ENCODE results near the gene ACTR3.

ACTR3 gene

DNA sequence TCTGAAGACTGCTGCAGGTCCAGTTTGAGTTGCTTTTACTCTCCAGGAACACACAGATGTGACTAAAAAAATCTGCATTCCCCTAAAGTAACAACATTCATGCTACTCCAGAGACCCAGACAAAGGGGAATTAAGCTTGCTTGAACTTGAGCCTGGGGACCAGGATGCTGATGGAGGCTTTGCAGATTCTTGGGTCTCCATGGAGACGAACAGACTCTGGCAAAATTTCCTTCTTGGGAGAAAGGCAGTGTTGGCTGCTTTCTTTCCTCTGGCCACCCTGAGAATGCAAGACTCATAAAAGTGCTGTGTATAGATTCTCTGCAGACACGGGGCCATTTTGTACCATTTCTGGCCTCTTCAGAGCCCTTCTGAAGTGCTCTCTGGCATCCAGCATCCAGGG is 112.0 kb downstream of the ACTR3 start:
- ATAC-seq (no peak), DNase-seq (no peak)

- no peak for ATAC-seq
- no peak for DNase-seq
Observed at GRCh38 chr2:114005110-114005783, 115.4 kb downstream of the ACTR3 start.

- DNase-seq (no peak), ATAC-seq (no peak)
Observed at GRCh38 chr2:114006460-114006859, 116.6 kb downstream of the ACTR3 start.

DNA sequence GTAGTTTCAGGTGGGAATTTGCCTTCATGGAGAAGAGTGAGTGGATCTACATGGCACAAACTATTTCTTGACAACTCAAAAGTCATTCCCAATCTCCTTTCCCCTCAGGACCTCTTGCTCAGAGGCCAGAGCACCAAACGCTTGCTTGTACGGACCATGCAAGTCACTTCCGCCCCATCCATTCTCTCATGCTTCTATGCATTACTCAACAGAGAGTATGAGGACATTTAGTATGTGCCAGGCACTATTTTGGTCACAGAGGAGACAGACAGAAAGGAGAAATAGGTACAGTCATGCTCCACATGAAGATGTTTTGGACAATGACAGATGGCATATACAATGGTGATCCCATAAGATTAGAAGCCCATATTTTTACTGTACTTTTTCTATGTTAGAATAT is 117.5 kb downstream of the ACTR3 start:
- DNase-seq (no peak), ATAC-seq (no peak)

DNA sequence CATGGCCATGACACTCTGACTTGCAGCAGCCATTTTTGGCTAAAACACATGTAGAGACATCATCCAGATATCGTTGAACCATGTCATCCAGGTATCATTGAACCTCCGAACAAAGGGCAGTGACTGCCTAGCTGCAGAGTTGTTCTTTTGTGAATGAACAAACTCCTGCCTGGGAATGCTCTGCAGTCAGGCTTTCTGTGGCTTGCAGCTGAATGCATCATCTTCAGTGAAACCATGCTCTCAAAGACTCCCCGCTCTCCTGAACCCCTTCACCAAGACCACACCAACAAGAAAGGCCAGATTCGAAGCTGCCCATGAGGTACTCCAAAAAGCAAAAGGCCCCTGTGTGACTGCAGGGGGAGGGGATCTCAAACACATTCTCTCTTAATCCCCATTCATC is 118.8 kb downstream of the ACTR3 start:
- DNase-seq (no peak), ATAC-seq (no peak)

GRCh38 chr2:114009205-114009944 is 119.5 kb downstream of the ACTR3 start:
- DNase-seq (no peak), ATAC-seq (no peak)

DNA sequence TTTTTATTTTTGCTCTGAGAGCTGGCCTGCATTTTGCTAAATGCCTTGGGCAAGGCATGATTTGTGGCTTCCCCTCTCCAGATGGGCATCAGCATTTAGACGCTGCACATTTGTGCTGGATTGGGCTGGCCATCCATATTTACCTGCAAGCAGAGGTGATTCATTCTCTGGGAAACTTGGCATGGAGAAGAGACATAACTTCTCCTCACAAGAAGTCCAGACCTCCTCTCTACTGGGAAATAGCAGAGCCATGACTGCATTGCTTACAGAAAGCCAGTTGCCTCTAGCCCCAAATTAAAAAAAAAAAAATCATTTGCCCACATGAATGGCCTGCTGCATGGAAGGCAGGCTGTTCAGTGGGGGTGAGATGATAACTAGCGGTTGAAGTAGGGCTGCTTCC is 120.1 kb downstream of the ACTR3 start:
- no peak for ATAC-seq
- DNase-seq, result no peak

GRCh38 chr2:114011713-114012112 is 121.8 kb downstream of the ACTR3 start:
- ATAC-seq (no peak), DNase-seq (no peak)
